Vagina (tissue), 2 donors: ENCODE measurements around the gene CRYBB3. TPM values are rescaled to one million over a fixed set of nuclear protein-coding genes. Genes with fewer than 3 reads are reported as not detected.

Source experiments
- DNase-seq, 2 donors: peaks; one replicate each; pipeline ENCODE4 v3.0.0-alpha.2; 2017; ENCODE audit errors: extremely low spot score in 2 of 2
- H3K27ac ChIP-seq: fragments of 200-600 bp; sonication (generic); one replicate; pipeline ENCODE4 v1.5.1; 2019
- H3K27me3 ChIP-seq: fragments of 200-600 bp; sonication (generic); one replicate; pipeline ENCODE4 v1.5.1; 2019
- H3K36me3 ChIP-seq, 2 donors: fragments of 200-600 bp; sonication (generic); one replicate each; pipeline ENCODE4 v1.5.1; 2017 to 2019
- H3K4me1 ChIP-seq: fragments of 200-600 bp; sonication (generic); one replicate; pipeline ENCODE4 v1.5.1; 2019
- H3K4me3 ChIP-seq, 2 donors: fragments of 200-600 bp; sonication (generic); 1 replicate in 1 of 2; 2 replicates in 1 of 2; pipeline ENCODE4 v1.5.1; 2016 to 2019
- H3K9me3 ChIP-seq: fragments of 200-600 bp; sonication (generic); one replicate; pipeline ENCODE4 v1.5.1; 2019
- CTCF ChIP-seq, 3 experiments: fragments of 450-650 bp in 2 of 3; fragments of 200-600 bp in 1 of 3; sonication (generic) in 1 of 3; IDR thresholded peaks; one replicate each; pipeline ENCODE4 v1.5.1; 2017 to 2019; ENCODE audit warnings: antibody characterized with exemption in 3 of 3, mild to moderate bottlenecking in 2 of 3, moderate library complexity in 2 of 3
- POLR2A ChIP-seq, 2 donors: fragments of 450-650 bp; IDR thresholded peaks; one replicate each; pipeline ENCODE4 v1.6.1; 2017; ENCODE audit warnings: antibody characterized with exemption in 2 of 2, mild to moderate bottlenecking in 2 of 2, moderate library complexity in 2 of 2
- POLR2AphosphoS5 ChIP-seq, 2 donors: sonication (generic); formaldehyde crosslinking; IDR thresholded peaks; one replicate each; pipeline ENCODE4 v1.9.0; 2017; ENCODE audit warnings: antibody characterized with exemption in 2 of 2, mild to moderate bottlenecking in 2 of 2, low read depth in 1 of 2; ENCODE audit not compliant: insufficient read depth in 1 of 2
- intact Hi-C: fragments of 100-400 bp; cut with DNase I; formaldehyde crosslinking; loops from one replicate; pipeline ENCODE4 v1.15.1; 2023
- total RNA-seq: library from RNA; depleted of rRNA; stranded (reverse); fragments of >200 nt; gene quantifications from one replicate; pipeline ENCODE4 v1.2.3, GENCODE V29; 2016

Gene CRYBB3
- total RNA-seq, 1 donor from 2014 or later, result not detected

DNA sequence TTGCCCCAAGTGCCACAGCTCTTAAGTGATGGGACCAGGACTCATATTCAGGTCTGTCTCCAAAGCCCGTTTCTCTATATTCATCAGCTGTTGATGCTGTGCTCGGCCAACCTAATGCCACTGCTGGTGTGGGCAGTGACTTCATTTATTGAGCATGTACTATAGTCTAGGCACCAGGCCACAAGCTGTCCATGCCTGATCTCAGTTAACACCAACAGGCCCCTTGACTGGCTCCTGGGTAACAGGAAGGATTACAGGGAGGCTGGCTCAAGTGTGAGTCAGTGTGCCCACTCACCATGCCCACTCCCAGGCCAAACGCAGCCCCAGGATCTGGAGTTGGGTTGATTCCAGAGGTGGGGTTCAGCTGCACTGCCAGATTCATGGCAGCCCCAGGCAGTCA is 11.1 kb downstream of the CRYBB3 start:
- Histone ChIP-seq H3K27ac (no peak overlapping the region), H3K27me3 (no peaks in the 10 kb centered on the region), H3K36me3 (no peaks in the 10 kb centered on the region), H3K4me3 (no peak overlapping the region), H3K9me3 (no peaks in the 10 kb centered on the region), H3K4me1 (no peaks in the 10 kb centered on the region)
- intact Hi-C loops, result no loop called here
- no peak for DNase-seq
- no peak for TF ChIP-seq POLR2AphosphoS5 (IDR thresholded peaks at IDR 0.05; ENCODE audit: insufficient read depth in 1 of 2, low read depth in 1 of 2)
- no peak for TF ChIP-seq CTCF (IDR thresholded peaks at IDR 0.05)
- no peak for TF ChIP-seq POLR2A (IDR thresholded peaks at IDR 0.05)

GRCh38 chr22:25212337-25212736 is 12.7 kb downstream of the CRYBB3 start:
- Histone ChIP-seq H3K4me3 (no peak overlapping the region), H3K27me3 (no peaks in the 10 kb centered on the region), H3K27ac (no peak overlapping the region), H3K4me1 (no peaks in the 10 kb centered on the region), H3K9me3 (no peaks in the 10 kb centered on the region), H3K36me3 (no peaks in the 10 kb centered on the region)
- intact Hi-C loops, result no loop called here
- no peak for TF ChIP-seq CTCF (IDR thresholded peaks at IDR 0.05)
- TF ChIP-seq POLR2AphosphoS5 (IDR thresholded peaks at IDR 0.05; ENCODE audit: insufficient read depth in 1 of 2, low read depth in 1 of 2), result no peak
- no peak for TF ChIP-seq POLR2A (IDR thresholded peaks at IDR 0.05)
- DNase-seq, result no peak

DNA sequence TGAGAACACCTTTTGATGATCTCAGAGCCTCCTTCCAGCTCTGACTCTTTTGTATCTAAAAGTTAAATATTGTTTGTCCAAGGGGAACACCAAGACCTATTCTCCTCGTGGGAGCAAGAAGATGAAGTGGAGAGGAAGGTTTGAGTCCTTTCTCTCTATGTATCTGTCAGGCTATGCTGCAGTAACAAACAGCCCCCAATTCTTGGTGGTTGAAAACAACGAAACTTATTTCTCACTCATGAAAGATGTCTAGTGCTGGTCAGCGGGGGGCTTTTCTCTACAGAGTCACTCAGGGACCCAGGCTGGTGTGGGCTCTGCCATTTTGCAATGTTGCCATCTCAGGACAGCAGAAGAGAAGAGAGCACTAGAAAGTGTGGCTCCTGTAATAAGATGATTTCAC is 13.6 kb downstream of the CRYBB3 start:
- Histone ChIP-seq H3K36me3 (no peaks in the 10 kb centered on the region), H3K4me1 (no peaks in the 10 kb centered on the region), H3K27ac (no peak overlapping the region), H3K4me3 (no peak overlapping the region), H3K27me3 (no peaks in the 10 kb centered on the region), H3K9me3 (no peaks in the 10 kb centered on the region)
- TF ChIP-seq POLR2AphosphoS5 (IDR thresholded peaks at IDR 0.05; ENCODE audit: insufficient read depth in 1 of 2, low read depth in 1 of 2) (no peak), POLR2A (IDR thresholded peaks at IDR 0.05) (no peak), CTCF (IDR thresholded peaks at IDR 0.05) (no peak)
- no peak for DNase-seq
- intact Hi-C loops, result no loop called here

GRCh38 chr22:25216230-25216629 is 16.6 kb downstream of the CRYBB3 start:
- H3K27me3 ChIP-seq, result no peaks in the 10 kb centered on the region
- intact Hi-C loops, result no loop called here

More at GRCh38 chr22:25216230-25216629, 16.6 kb downstream of the CRYBB3 start:
- H3K27ac ChIP-seq, result no peak overlapping the region
- H3K4me3 ChIP-seq, result no peak overlapping the region
- no peaks in the 10 kb centered on the region for H3K4me1 ChIP-seq
- no peak for DNase-seq
- no peaks in the 10 kb centered on the region for H3K36me3 ChIP-seq
- TF ChIP-seq POLR2AphosphoS5 (IDR thresholded peaks at IDR 0.05; ENCODE audit: insufficient read depth in 1 of 2, low read depth in 1 of 2), result no peak
- no peak for TF ChIP-seq POLR2A (IDR thresholded peaks at IDR 0.05)
- TF ChIP-seq CTCF (IDR thresholded peaks at IDR 0.05), result no peak
- no peaks in the 10 kb centered on the region for H3K9me3 ChIP-seq
